Panc1 (cell line): ENCODE measurements around the gene AK2.

Experiments
- CTCF ChIP-seq: fragments of 450-650 bp; IDR thresholded peaks from 2 replicates; pipeline ENCODE4 v1.5.1; 2017; ENCODE audit warnings: mild to moderate bottlenecking
- POLR2AphosphoS5 ChIP-seq: IDR thresholded peaks from 2 replicates; pipeline ENCODE4 v1.6.1; 2012; ENCODE audit warnings: mild to moderate bottlenecking, low read depth, low read length, moderate library complexity
- REST ChIP-seq, 2 experiments: IDR thresholded peaks; 2 replicates each; pipeline ENCODE4 v1.6.1; 2011 to 2012; ENCODE audit warnings: low read depth in 2 of 2, control low read depth in 1 of 2, low read length in 1 of 2, mild to moderate bottlenecking in 1 of 2, moderate library complexity in 1 of 2; ENCODE audit not compliant: insufficient read depth in 1 of 2
- TCF7L2 ChIP-seq: IDR thresholded peaks from 2 replicates; pipeline ENCODE4 v1.6.1; 2011; ENCODE audit warnings: mild to moderate bottlenecking, low read depth, low read length, inconsistent platforms

- TF ChIP-seq CTCF (no peak), REST (IDR thresholded peaks at IDR 0.05; ENCODE audit: insufficient read depth in 1 of 2, low read depth in 2 of 2, low read length in 1 of 2) (no peak), POLR2AphosphoS5 (no peak), TCF7L2 (no peak)
Measured at GRCh38 chr1:32985226-32985625, 51.5 kb downstream of the AK2 start.
